GM21825 (cell line): ENCODE results near the gene KLHL2.

Source experiments
- ATAC-seq: cut with Tn5 transposase; IDR thresholded peaks from one replicate; pipeline ENCODE4 v1.9.1; 2021; ENCODE audit warnings: mild to moderate bottlenecking, moderate library complexity; ENCODE audit not compliant: unreplicated experiment

Gene KLHL2

DNA sequence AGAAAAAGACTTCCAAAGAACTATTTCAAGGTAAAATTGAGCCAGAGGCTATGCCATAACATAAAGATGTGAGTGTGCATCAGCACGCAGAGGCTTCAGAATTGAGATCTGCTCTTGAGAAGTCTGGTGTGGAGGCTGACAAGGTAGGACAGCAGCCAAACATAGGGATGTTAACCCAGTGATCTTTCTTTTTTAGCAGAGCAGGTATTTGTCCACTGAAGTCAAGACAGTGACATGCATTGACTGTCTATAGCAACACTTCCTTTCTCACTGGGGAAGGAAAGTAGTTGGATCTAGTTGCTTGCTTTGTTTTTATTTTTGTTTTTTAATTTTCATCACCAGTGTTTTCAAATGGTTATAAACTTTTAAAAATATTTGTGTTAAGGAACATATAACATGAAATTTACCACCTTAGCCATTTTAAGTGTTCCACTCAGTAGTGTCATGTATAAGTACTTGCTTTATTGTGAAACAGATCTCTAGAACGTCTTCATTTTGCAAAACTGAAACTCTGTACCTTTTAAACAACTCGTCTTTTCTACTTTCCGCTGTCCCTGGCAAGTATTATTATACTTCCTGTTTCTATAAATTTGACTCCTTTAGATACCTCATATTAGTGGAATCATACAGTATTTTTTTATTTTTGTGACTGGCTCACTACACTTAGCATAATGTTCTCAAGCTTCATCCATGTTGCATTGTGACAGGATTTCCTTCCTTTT is 79.4 kb downstream of the KLHL2 start:
- ATAC-seq: peak; percentile 87

DNA sequence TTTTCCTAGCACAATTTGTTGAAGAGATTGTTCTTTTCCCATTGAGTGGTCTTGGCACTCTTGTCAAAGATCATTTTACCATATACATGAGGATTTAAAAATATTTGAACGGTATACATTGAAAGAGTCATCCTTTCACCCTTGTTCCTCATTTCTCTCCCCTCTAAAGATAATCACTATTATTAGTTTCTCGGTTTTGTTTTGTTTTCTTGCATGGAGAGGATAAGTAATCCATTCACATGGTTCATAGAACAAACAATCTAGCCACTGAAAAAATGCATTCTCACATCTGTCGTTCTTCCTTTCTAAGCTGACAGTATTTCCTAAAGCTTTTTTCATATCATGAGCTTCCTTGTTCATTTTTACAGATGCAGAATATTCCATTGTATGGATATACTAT is 80.9 kb downstream of the KLHL2 start:
- peak; percentile 54 for ATAC-seq

DNA sequence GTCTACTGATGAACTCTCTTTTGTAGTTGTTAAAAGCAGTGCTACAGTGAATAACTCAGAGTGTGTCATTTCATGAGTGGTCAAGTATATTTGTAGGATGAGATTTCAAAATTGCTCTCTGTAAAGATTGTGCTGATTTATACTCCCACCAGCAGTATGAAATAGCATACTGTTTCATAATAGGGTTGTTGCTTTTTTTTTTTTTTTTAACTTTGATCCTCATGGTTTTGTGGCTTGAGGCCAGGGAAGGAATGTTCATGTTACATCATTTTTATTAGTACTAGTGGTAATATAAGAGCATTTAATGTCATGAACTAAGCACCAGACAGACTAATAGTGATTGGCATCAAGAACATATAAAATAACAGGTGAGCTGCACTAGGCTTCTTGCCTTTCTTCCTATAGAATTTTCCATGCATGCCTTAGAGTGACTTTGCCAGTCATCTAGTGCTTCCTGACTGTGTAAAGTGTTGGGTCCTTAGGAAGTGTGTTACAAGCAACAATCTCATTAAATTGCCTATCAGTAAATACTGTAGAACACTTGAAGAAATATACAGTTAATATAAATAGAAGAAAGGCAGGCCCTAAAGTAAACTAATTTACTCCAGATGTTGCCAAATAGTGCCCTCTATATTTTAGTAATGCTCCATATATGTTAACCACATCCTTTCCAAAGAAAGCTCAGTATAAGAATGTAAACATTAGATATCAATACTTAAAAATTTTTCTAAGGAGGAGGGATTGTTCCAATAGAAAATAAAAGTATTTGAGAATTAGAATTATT is 81.5 kb downstream of the KLHL2 start:
- peak; percentile 26 for ATAC-seq

DNA sequence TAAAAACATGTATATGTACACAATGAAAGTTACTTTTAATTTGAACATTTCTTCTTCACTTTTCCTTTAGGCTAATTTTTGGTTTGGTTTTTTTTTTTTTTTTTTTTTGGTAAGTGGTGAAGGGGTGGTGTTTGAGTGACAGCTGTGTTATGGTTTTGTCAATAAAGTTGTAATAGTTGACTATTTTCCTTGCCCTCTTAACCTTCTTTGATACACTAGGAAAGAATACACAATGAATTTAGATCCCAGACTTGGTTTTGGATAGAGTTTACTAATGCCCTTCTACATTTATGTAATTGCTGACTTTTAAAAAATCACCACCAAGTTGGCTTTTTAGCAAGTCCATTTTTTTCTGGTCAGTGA is 82.0 kb downstream of the KLHL2 start:
- no peak for ATAC-seq

DNA sequence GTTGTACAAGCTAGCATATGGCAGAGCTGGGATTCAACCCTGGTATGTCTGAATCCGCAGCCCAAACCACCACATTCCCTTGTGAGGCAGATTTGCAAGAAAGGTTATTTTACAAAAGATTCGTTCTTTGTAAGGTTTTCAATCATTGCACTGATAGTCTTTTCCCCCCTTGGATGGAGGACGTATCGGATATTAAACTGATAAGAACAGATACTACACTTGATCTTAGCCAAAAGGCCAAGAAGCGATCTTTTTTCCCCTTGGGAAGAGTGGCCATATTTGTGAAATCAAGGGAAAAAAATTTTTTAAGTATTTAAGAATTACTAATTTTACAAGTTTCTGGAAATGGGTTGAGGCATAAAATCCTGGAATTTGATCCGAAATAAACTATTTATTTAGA is 85.7 kb downstream of the KLHL2 start:
- no peak for ATAC-seq

DNA sequence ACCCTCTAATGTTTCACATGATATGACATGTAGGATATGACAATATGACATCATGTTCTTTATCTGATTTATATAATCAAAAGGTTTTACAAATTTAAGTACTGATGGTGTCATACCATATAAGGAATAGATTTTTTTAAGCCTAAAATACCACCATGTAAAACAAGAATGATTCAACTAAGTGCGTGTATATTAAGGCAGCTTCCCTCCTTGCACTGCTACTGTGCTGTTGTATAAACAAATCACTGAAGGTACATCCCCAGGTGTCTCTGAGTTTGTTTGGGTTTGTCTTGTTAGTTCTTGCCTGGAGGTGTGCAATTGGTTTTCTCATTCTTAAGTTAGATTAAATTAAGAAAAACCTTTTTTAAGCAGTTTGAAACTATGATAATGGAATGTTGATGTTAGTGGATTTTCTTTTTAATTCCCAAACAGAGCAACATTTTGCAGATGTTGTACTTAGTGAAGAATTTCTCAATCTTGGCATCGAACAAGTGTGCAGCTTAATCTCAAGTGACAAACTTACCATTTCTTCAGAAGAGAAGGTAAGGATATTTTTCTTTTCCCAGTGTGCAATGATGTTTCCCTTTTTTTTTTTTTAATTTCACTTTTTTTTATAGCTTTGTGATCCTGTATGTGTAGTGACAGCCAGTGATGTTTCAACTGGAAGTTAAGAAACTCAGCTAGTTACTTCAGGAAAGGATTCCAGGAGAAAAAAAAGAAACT is 86.7 kb downstream of the KLHL2 start:
- ATAC-seq: no peak

DNA sequence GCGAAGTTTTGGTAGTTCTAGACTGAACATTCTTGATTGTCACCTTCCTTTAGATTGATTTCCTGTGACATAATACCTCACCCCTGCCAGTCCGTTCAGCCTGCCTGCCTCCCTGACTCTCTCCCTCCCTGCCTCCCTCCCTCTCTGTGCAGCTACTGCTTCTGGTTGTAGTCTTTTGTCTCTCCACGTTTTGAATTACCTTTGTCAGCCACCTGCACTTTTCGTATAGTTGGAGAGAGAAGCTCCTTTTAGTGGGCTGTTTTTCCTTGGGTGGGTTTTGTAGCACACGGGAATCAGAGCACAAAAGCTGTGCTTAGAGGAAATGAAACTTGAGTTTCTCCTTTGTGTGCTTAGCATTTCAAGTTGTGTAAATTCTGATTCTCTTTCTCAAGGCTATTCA is 87.5 kb downstream of the KLHL2 start:
- peak; percentile 96 for ATAC-seq

DNA sequence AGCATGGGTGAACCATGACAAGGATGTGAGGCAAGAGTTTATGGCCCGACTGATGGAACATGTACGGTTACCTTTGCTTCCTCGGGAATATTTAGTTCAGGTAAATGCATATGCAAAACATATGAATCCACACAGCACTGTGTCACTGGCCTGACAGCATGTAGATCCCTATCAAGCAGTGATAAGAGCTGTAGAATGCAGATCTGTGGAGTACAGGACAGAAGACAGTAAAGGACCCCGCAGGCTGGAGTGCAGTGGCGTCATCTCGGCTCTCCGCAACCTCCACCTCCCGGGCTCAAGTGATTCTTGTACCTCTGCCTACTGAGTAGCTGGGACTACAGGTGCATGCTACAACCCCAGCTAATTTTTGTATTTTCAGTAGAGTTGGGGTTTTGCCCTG is 90.3 kb downstream of the KLHL2 start:
- no peak for ATAC-seq

DNA sequence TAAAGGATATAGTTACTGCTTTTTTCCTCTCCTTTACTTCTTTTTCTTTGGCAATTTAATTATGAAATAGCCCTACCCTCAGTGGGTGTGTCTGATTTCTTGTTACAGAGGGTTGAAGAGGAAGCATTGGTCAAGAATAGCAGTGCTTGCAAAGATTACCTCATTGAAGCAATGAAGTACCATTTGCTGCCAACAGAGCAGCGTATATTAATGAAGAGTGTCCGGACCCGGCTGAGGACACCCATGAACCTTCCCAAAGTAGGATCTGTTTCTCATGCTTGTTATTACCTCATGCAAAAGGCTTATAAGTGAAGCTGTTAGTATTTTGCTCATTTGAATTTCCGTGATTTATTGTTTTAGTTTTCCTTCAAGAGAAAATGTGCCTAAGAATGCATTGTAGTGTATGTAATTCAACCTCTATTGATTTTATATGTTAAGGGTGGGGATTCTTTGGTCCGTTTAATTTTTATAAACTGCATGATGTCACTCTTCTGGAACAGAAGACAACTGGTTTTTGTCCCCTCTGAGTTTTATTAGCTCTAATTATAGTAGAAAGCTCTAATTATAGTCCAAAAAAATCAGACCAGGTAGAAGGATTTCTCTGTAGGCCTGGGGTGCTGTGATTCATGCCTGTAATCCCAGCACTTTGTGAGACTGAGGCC is 92.2 kb downstream of the KLHL2 start:
- ATAC-seq: no peak

DNA sequence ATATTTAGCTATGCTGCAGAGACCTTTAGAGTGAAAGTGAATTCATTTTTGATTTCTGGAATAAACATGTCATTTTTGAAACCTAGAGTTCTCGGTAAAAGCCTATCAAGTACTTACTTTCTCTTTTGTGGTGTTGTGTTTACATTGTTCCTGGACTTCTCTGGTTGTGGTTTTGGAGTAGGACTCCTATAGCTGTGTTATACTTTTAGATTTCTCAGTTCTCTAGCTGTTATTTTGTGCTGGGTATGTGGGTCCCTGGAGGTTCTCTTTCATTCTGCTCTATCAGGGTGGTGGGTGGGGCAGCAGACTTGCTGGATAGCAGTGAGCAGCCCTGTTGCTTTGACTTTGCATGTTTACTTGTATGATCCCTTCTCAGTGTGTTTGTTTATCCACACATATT is 94.5 kb downstream of the KLHL2 start:
- ATAC-seq: peak; percentile 88

DNA sequence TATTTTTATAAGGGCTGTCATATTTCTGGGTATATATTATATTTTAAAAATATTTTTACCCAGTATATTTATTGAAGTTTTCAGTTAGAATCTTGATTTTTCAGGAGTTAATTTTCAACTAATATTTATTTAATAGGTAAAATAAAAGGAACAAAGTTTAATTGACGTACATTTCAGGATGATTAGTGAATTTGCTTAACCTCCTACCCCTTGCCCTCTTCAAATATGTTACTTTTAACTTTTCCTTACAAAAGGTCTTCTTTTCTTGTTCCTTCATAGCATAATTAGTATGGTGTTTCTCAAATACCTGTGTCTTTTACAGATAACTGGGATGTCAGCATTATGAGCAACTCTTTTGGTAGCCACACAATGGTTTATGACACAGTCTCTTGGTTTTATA is 95.3 kb downstream of the KLHL2 start:
- ATAC-seq: no peak

DNA sequence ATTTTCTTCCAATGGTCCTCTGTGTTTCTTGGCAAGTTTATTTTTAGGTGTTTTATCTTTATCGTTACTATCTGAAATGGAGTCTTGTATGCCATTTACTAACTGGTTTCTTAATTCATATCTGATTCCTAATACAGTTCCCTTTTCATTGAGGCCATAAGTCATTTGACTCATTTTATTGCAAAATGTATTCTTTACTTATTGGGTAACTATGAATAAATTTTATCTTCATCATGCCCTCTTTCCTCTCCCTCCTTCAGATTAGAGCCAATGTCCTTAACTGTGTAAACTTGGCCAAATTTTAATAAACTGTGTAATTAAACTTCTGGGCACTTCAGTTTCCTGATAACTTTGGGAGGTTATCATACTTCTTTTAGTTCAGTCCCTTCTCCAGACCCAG is 100.8 kb downstream of the KLHL2 start:
- ATAC-seq: no peak

DNA sequence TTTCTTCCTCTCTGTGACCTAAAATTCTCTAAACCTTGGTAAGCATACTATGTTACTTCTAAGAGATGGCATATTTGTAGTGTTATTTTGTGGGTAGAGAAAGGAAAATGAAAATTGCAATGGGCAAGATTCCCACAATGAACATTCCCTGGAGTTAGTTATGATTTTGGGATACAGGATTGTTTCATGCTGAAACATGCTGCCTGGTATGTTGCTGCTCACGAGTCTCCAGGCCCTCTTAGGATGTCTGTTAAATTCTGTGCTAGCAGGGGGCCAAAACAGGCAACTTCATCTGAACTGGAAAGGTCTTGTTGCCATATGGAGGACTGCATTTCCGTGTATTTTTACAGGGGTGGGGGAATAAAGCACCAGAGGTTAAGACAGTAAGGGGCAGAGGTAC is 101.2 kb downstream of the KLHL2 start:
- no peak for ATAC-seq

DNA sequence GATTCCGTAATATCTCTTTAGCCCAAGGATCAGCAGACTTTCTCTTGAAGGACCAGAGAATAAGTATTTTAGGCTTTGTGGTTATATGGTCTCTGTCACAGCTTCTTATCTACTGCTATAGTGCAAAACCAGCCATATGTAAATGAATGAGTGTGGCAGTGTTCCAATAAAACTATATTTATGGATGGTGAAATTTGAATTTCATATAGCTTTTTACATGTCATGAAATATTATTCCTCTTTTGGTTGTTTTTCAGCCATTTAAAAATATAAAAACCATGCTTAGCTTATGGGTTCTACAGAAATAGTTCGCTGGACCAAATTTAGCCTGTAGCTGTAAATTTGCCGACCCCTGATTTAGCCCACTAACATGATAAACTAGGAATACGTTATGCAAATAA is 102.1 kb downstream of the KLHL2 start:
- no peak for ATAC-seq

DNA sequence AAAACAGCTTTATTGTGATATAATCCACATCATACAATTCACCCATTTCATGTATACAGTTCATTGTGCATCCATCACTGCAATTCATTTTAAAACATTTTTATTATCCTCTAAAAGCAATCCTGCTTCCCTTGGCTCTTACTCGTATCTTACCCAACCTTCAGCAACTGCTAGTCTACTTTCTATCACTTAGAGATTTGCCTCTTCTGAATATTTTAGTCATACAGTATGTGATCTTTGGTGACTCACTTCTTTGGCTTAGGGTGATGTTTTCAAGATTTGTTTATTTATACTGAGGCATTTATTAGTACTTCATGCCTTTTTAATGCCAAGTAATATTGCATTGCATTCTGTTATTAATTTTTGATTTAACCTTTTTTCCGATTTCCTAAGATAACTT is 105.1 kb downstream of the KLHL2 start:
- no peak for ATAC-seq

DNA sequence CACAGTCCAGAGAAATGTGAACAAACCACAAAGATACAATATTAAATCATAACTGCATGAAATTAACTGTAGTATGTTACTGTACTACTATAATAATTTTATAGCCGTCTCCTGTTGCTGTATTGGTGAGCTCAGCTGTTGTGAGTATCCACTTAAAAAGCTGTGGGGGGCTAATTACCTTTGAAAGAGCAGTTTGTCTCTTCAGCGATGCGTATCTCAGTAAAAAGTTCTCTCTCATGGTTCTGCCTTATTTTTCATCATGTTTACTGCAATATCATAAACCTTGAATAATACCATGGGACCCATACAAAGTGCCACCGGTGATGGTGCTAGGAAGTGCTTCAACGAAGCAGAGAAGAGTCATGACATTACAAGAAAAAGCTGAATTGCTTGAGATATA is 111.7 kb downstream of the KLHL2 start:
- ATAC-seq: no peak

DNA sequence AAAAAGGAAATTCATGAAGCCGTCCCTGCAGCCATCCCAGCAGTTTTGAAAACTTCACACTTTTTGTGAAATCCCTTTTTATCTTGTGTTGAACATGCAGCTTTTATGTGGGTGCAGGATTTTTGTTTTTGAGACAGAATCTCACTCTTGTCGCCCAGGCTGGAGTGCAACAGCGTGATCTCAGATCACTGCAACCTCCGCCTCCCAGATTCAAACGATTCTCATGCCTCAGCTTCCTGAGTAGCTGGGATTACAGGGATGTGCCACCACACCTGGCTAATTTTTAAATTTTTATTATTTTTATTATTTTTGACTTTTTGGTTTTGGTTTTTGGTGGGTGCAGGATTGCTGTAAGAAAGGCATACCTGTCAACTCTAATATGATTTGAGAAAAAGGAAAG is 112.1 kb downstream of the KLHL2 start:
- ATAC-seq: no peak

DNA sequence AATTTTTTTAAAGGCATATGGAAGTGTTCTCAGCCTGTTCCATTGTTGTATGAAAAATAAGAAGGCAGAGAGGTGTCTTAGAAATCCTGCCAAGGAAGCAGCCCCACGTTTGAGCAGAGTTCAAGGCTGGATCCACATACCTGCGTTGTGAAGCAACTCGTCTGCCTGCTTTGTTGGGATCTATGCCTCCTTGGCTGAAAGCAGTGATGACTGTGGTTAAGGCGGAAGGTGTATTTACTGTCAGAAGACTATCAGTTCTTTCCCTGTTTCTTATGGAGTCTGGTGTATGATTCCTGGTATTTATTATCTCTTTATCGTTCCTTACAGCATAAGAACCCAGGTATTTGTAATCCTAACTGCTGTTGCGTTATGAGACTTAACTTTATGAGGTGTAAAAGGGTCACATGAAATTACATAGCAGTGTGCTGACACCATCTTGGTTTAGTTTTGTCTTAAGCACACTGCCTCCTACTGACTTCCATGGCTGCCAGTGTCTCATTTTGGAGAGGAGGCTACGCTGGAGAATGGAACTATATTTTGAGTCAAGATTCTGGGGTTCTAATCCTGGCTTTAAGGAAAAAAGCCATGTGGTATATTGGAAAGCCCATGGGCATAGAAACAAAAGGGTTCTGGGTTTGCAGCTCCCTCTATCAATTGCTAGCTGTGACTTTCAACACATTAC is 117.0 kb downstream of the KLHL2 start:
- ATAC-seq: no peak

DNA sequence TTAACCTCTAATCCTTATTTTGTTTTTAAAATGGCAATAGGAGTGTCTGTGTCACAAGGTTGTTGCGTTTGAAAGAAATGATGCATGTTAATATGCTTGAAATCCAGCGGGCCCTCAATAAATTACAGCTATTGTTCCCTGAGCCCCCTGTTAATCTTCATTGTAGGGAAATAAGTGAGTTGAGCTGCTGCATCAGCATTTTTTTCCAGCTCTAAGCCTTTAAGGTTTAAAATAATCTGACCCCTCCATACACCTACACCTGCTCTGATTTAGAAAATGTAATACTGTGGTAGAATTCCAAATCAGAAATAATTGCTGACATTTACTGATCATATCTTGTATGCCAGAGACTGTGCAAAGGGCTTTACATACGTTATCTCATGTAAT is 117.5 kb downstream of the KLHL2 start:
- no peak for ATAC-seq

DNA sequence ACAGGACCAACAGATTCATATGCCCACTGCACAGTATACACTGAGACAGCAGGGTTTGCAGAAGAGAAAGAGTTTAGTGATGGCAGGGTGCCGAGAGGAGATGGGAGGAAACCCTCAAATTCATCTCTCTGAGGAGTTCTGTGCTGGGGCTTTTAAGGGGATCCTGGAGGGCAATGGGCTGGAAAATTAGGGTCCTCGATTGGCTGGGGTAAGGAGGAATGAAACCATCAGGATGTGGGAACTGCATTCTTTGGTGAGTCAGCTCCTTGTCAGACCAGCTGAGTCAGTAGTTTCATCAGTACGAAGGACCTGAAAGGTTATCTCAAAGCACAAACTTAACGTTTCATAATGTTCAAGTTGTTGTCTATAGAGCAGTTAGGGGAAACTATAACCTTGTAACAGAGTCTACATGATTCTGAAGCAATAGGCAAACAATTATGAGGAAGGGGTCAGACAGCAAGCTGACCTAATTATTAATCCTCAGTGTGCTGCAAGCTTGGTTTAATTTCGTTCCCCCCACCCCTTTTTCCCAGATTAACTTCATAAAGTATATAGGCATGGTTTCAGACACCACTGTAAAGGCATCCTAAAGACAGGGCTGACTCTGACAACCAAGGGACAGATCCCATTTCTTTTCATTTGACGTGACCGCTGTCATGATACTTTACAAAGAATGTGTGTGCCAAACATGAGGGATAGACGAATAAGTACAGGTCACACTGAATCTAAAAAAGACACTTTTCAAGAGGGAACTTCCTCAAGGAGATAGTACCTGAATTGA is 118.6 kb downstream of the KLHL2 start:
- no peak for ATAC-seq
